Parathyroid adenoma (tissue), 2 donors: ENCODE data around the gene CUTA.

Source experiments
- H2AFZ ChIP-seq: fragments of 300-600 bp; sonication (generic); one replicate; pipeline ENCODE4 v1.7.0; 2017; ENCODE audit warnings: antibody characterized with exemption, mild to moderate bottlenecking
- H3K27ac ChIP-seq: fragments of 300-600 bp; sonication (generic); one replicate; pipeline ENCODE4 v1.7.0; 2017
- H3K27me3 ChIP-seq: fragments of 300-600 bp; sonication (generic); one replicate; pipeline ENCODE4 v1.7.0; 2017; ENCODE audit warnings: low read length; ENCODE audit not compliant: control insufficient read depth, insufficient read depth
- H3K36me3 ChIP-seq: fragments of 300-600 bp; sonication (generic); one replicate; pipeline ENCODE4 v1.7.0; 2017; ENCODE audit warnings: low read length; ENCODE audit not compliant: control insufficient read depth, insufficient read depth
- H3K4me1 ChIP-seq: fragments of 300-600 bp; sonication (generic); one replicate; pipeline ENCODE4 v1.7.0; 2017; ENCODE audit warnings: control low read depth
- H3K4me2 ChIP-seq: fragments of 300-600 bp; sonication (generic); one replicate; pipeline ENCODE4 v1.7.0; 2017; ENCODE audit warnings: low read length
- H3K4me3 ChIP-seq: fragments of 300-600 bp; sonication (generic); one replicate; pipeline ENCODE4 v1.7.0; 2017; ENCODE audit warnings: low read depth, low read length
- H3K79me2 ChIP-seq: fragments of 300-600 bp; sonication (generic); one replicate; pipeline ENCODE4 v1.7.0; 2017; ENCODE audit warnings: control low read depth
- H3K9ac ChIP-seq: fragments of 300-600 bp; sonication (generic); one replicate; pipeline ENCODE4 v1.7.0; 2017; ENCODE audit warnings: mild to moderate bottlenecking
- H3K9me3 ChIP-seq: fragments of 300-600 bp; sonication (generic); one replicate; pipeline ENCODE4 v1.7.0; 2017; ENCODE audit warnings: low read length; ENCODE audit not compliant: control insufficient read depth
- CTCF ChIP-seq: fragments of 300-600 bp; sonication (generic); IDR thresholded peaks from one replicate; pipeline ENCODE4 v1.7.0; 2017; ENCODE audit warnings: antibody characterized with exemption, mild to moderate bottlenecking
- donor health status: primary hyperparathyroidism.

The CUTA gene

DNA sequence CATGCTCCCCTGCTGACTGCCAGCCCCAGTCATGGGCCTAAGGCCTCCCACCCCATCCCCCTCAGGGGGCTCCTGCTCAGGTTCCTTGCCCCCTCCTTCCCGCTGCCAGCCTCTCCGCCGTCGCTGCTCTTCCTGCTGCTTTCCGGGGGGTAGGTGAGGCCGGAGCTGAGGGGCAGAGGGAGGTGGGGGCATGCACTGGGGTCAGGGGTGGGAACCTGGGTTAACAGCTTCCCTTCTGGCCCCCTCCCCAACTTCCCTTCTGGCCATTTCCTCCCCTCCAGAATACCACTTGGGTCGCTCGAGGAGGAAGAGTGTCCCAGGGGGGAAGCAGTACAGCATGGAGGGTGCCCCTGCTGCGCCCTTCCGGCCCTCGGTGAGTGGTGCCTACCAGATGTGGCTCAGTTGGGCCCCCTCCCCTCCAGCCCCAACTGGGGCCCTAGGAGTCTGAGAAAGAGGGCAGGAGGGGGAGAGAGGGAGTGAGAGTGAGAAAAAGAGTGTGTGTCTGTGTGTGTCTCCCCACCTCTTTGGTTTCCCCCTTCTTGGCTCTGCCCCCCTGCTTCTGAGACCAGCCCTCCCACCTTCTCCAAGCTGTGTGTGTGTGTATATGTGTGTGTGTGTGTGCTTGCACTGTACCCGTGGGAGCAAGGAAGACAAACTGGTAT lies 14.1 kb upstream of the CUTA start:
- no peak overlapping the region for H2AFZ ChIP-seq
- H3K36me3 ChIP-seq: no peaks in the 10 kb centered on the region
- no peak overlapping the region for H3K4me3 ChIP-seq
- peaks cover 5% of the 10 kb centered on the region for H3K79me2 ChIP-seq
- no peak overlapping the region for H3K9ac ChIP-seq
- no peak overlapping the region for H3K4me2 ChIP-seq
- no peaks in the 10 kb centered on the region for H3K27me3 ChIP-seq
- no peak for TF ChIP-seq CTCF
- H3K4me1 ChIP-seq: peaks cover 10% of the 10 kb centered on the region
- no peak overlapping the region for H3K27ac ChIP-seq
- H3K9me3 ChIP-seq: no peaks in the 10 kb centered on the region

DNA sequence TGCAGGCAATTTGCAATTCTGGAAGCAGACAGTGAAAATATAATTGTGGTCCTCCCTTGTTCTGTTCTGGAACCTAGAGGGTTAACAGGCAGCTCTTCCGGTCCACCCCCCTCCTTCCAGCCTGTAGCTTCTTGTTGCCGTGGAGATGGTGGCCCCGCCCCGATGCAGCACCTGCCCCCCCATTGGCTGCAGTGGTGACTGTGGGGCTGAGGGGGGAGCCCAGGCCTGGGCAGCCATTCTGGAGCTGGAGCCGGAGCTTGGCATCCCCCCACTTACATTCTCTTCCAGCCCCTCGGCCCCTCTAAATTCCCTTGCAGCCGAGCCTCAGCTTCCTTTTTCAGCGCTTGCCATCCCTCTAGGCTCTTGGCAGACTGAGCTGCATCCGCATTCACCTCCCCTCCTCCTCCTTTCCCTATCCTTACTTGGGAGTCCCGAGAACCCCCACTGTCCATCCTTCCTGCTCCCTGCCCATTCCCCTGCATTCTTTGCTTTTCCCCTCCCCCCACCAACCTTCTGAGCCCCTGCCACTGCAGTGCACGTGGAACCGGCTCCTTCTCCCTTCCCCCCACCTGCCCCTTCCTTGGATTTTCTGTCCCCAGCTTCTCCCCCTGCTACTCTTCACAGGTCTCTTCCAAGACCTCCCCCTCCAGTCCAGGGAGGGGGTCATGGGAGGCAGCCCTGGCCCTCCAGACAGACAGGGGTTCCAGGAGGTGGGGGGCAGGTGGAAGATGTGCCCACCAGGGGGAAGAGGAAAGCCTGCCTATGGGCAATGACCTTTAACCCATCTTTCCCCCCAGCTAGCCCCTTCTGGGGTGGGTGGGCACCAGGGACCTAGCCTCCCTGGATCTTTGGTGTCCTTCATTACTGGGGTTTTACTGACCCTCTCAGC lies 13.3 kb upstream of the CUTA start:
- Histone ChIP-seq H3K27me3 (no peaks in the 10 kb centered on the region), H3K36me3 (no peaks in the 10 kb centered on the region), H3K27ac (no peak overlapping the region), H3K79me2 (peaks cover 5% of the 10 kb centered on the region), H3K4me3 (no peak overlapping the region), H3K4me2 (no peak overlapping the region), H2AFZ (no peak overlapping the region), H3K9ac (no peak overlapping the region), H3K4me1 (peaks cover 11% of the 10 kb centered on the region), H3K9me3 (no peaks in the 10 kb centered on the region)
- no peak for TF ChIP-seq CTCF

DNA sequence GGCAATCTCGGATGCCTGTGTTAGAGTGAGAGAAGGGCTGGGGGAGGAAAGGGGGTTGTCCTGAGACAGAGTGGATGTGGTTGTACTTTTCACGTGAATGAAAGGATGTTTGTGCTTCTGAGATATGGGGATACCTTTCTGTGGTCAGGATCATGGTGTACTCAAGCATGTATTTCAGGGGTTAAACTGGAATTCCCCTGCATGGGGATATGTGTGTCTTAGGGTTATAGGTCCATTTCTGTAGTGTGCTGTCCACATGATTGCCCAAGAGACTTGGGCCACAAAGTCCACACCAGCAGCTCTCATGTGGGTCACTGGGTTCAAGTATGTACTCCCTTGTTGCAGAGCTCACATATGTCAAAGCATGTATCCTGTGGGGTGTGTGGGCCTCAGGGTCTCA lies 12.4 kb upstream of the CUTA start:
- Histone ChIP-seq H3K27me3 (no peaks in the 10 kb centered on the region), H3K4me1 (peaks cover 11% of the 10 kb centered on the region), H3K79me2 (peaks cover 5% of the 10 kb centered on the region), H2AFZ (no peak overlapping the region), H3K9ac (no peak overlapping the region), H3K4me3 (no peak overlapping the region), H3K36me3 (no peaks in the 10 kb centered on the region), H3K4me2 (no peak overlapping the region), H3K9me3 (no peaks in the 10 kb centered on the region), H3K27ac (no peak overlapping the region)
- no peak for TF ChIP-seq CTCF

- H3K4me1 ChIP-seq: peaks cover 14% of the 10 kb centered on the region
- H3K9ac ChIP-seq: no peak overlapping the region
These were observed 11.8 kb upstream of the CUTA start for GRCh38 chr6:33429750-33430052.

More at GRCh38 chr6:33429750-33430052, 11.8 kb upstream of the CUTA start:
- H3K9me3 ChIP-seq: no peaks in the 10 kb centered on the region
- H3K79me2 ChIP-seq: peaks cover 5% of the 10 kb centered on the region
- no peak overlapping the region for H3K4me3 ChIP-seq
- no peaks in the 10 kb centered on the region for H3K27me3 ChIP-seq
- no peak overlapping the region for H3K27ac ChIP-seq
- H3K4me2 ChIP-seq: no peak overlapping the region
- TF ChIP-seq CTCF: no peak
- H3K36me3 ChIP-seq: no peaks in the 10 kb centered on the region
- H2AFZ ChIP-seq: no peak overlapping the region
